ENCODE results near the gene CLEC18C.

Gene CLEC18C

GRCh38 chr16:70158261-70158939 is 15.2 kb upstream of the CLEC18C start:
- H2AFZ ChIP-seq (ENCODE audit: low read length) = no peak overlapping the region
- no peaks in the 10 kb centered on the region for H3K9me3 ChIP-seq (ENCODE audit: low read length)
- H3K27me3 ChIP-seq (ENCODE audit: insufficient read depth, low read length) = no peaks in the 10 kb centered on the region
- no peak for TF ChIP-seq EZH2 (IDR thresholded peaks at IDR 0.05; ENCODE audit: borderline replicate concordance, low read length)
- no peaks in the 10 kb centered on the region for H4K20me1 ChIP-seq (ENCODE audit: insufficient read depth, low read length)
- no peak overlapping the region for H3K9ac ChIP-seq (ENCODE audit: low read length)
- peaks cover 85% of the 10 kb centered on the region for H3K36me3 ChIP-seq (ENCODE audit: insufficient read depth, low read length)
- H3K4me2 ChIP-seq (ENCODE audit: low read length) = no peak overlapping the region
- no peaks in the 10 kb centered on the region for H3K4me1 ChIP-seq (ENCODE audit: insufficient read depth, low read length, severe bottlenecking)
- H3K27ac ChIP-seq (ENCODE audit: low read depth, low read length, poor library complexity, severe bottlenecking) = no peak overlapping the region
- H3K79me2 ChIP-seq (ENCODE audit: insufficient read depth, low read length) = no peaks in the 10 kb centered on the region
- no peaks in the 10 kb centered on the region for H3F3A ChIP-seq (ENCODE audit: insufficient read depth, low read length)
- H3K4me3 ChIP-seq (ENCODE audit: low read depth, low read length, poor library complexity, severe bottlenecking) = no peak overlapping the region
- H3K9me2 ChIP-seq (ENCODE audit: low read depth, low read length) = no peaks in the 10 kb centered on the region

GRCh38 chr16:70159355-70160348 is 13.9 kb upstream of the CLEC18C start:
- TF ChIP-seq EZH2 (IDR thresholded peaks at IDR 0.05; ENCODE audit: borderline replicate concordance, low read length) (no peak), CTCF (IDR thresholded peaks at IDR 0.05; ENCODE audit: low read length) (no peak)
- H3K9me2 ChIP-seq (ENCODE audit: low read depth, low read length) = no peaks in the 10 kb centered on the region
- no peak overlapping the region for H3K9ac ChIP-seq (ENCODE audit: low read length)
- no peaks in the 10 kb centered on the region for H4K20me1 ChIP-seq (ENCODE audit: insufficient read depth, low read length)
- H2AFZ ChIP-seq (ENCODE audit: low read length) = no peak overlapping the region
- H3K27me3 ChIP-seq (ENCODE audit: insufficient read depth, low read length) = no peaks in the 10 kb centered on the region
- no peaks in the 10 kb centered on the region for H3K9me3 ChIP-seq (ENCODE audit: low read length)
- no peaks in the 10 kb centered on the region for H3F3A ChIP-seq (ENCODE audit: insufficient read depth, low read length)
- H3K36me3 ChIP-seq (ENCODE audit: insufficient read depth, low read length) = peaks cover 74% of the 10 kb centered on the region
- no peak overlapping the region for H3K27ac ChIP-seq (ENCODE audit: low read depth, low read length, poor library complexity, severe bottlenecking)
- H3K4me3 ChIP-seq (ENCODE audit: low read depth, low read length, poor library complexity, severe bottlenecking) = no peak overlapping the region
- H3K4me1 ChIP-seq (ENCODE audit: insufficient read depth, low read length, severe bottlenecking) = no peaks in the 10 kb centered on the region
- no peaks in the 10 kb centered on the region for H3K79me2 ChIP-seq (ENCODE audit: insufficient read depth, low read length)
- no peak overlapping the region for H3K4me2 ChIP-seq (ENCODE audit: low read length)

- no peak overlapping the region for H2AFZ ChIP-seq (ENCODE audit: low read length)
- TF ChIP-seq CTCF (IDR thresholded peaks at IDR 0.05; ENCODE audit: low read length) (no peak), EZH2 (IDR thresholded peaks at IDR 0.05; ENCODE audit: borderline replicate concordance, low read length) (no peak)
- no peak overlapping the region for H3K4me2 ChIP-seq (ENCODE audit: low read length)
- no peak overlapping the region for H3K4me3 ChIP-seq (ENCODE audit: low read depth, low read length, poor library complexity, severe bottlenecking)
- no peaks in the 10 kb centered on the region for H3F3A ChIP-seq (ENCODE audit: insufficient read depth, low read length)
- H3K9me3 ChIP-seq (ENCODE audit: low read length) = no peaks in the 10 kb centered on the region
- no peaks in the 10 kb centered on the region for H3K79me2 ChIP-seq (ENCODE audit: insufficient read depth, low read length)
- H4K20me1 ChIP-seq (ENCODE audit: insufficient read depth, low read length) = no peaks in the 10 kb centered on the region
- H3K27ac ChIP-seq (ENCODE audit: low read depth, low read length, poor library complexity, severe bottlenecking) = no peak overlapping the region
- peaks cover 3% of the 10 kb centered on the region for H3K4me1 ChIP-seq (ENCODE audit: insufficient read depth, low read length, severe bottlenecking)
- H3K9ac ChIP-seq (ENCODE audit: low read length) = no peak overlapping the region
- H3K9me2 ChIP-seq (ENCODE audit: low read depth, low read length) = no peaks in the 10 kb centered on the region
- peaks cover 72% of the 10 kb centered on the region for H3K36me3 ChIP-seq (ENCODE audit: insufficient read depth, low read length)
- no peaks in the 10 kb centered on the region for H3K27me3 ChIP-seq (ENCODE audit: insufficient read depth, low read length)
These were observed 13.2 kb upstream of the CLEC18C start for GRCh38 chr16:70160388-70160787.

All from OCI-LY1 (cell line).